Medulla oblongata (tissue), 1 donor: ENCODE results near the gene PIGX.
"Not testable (repeated sequence)": the region's sequence is repeated elsewhere in the genome, so short reads cannot be mapped to it uniquely, and the experiment has no call there.

Experiments used
- DNase-seq: peaks from one replicate; pipeline ENCODE4 v3.0.0-alpha.2; 2015; ENCODE audit errors: extremely low spot score

Gene PIGX

DNA sequence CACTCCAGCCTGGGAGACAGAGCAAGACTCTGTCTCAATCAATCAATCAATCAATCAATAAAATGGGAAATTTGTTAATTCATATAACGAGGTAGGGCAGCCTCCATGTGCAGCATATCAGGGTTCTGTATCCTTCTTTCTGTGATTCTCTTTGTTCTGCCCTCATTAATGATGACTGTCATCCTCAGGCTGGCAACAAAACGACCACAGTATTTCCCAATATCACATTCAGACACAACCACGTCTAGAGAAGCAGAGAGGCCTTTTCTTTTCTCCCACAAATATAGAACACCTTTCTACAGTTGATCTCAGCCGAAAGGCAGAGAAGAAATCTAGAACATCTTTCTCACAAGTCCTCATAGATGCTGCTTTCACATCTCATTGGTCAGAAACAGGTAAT, 11.4 kb upstream of the PIGX start:
- DNase-seq: no peak

- DNase-seq: no peak
Measured at GRCh38 chr3:196706327-196706726, 5.8 kb upstream of the PIGX start.

DNA sequence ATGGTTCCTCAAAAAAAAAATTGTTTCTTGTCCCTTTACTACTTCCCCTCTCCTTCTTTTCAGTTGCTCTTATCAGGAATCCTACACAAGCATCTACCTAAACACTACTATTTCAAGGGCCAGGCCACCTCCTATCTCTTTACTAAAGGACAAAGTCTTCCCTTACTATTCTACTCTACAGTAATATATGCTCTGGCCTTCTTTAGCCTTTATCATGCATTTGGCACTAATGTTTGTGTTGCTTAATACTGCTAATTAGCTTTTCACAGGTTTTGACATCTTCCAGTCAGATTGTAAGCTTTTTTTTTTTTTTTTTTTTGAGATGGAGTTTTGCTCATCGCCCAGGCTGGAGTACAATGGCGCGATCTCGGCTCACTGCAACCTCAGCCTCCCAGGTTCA, 5.4 kb upstream of the PIGX start:
- DNase-seq: no peak

DNA sequence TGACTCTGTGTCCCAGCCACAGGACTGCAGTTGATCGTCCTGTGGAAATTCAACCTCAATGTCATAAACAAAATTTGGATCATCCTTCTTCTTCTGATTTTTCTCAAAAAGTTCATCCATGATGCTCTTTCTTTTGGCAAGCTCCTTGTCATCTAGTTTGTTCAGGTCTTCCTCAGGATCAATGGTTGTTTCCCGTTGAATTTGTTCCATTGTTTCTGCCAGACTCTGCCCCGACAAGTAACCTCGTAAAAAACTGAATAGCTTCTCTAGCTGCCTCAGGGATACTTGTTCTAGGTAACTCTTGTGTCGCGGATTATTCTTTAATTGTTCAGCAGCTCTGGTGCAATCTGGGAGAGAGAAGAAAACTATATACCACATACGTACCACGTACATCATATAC, 4.6 kb upstream of the PIGX start:
- DNase-seq: no peak

DNA sequence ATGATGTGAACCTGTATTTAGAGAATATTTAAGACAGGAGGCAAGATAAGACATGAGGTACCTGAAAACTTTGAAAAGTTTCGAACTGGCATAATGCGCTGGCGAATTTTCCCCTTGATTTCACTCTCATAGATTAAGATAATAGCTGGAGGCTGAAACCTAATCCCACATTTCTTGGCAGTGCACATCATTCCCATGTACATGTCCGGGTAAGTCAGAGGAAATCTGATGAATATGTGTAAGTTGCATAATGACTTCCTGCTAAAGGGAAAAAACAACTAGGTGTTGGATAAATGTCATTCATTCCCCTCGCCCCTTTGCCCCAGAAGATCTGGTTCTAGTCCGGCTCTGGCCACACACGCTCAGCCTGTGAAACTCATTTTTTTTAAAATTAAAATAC, 3.7 kb upstream of the PIGX start:
- no peak for DNase-seq

GRCh38 chr3:196712514-196713413, 587 bp downstream of the PIGX start:
- peak; percentile 52 for DNase-seq

- not testable (repeated sequence) for DNase-seq
Measured at GRCh38 chr3:196717162-196717561, 5.0 kb downstream of the PIGX start.

- no peak for DNase-seq
Measured at GRCh38 chr3:196721097-196721496, 8.9 kb downstream of the PIGX start.

DNA sequence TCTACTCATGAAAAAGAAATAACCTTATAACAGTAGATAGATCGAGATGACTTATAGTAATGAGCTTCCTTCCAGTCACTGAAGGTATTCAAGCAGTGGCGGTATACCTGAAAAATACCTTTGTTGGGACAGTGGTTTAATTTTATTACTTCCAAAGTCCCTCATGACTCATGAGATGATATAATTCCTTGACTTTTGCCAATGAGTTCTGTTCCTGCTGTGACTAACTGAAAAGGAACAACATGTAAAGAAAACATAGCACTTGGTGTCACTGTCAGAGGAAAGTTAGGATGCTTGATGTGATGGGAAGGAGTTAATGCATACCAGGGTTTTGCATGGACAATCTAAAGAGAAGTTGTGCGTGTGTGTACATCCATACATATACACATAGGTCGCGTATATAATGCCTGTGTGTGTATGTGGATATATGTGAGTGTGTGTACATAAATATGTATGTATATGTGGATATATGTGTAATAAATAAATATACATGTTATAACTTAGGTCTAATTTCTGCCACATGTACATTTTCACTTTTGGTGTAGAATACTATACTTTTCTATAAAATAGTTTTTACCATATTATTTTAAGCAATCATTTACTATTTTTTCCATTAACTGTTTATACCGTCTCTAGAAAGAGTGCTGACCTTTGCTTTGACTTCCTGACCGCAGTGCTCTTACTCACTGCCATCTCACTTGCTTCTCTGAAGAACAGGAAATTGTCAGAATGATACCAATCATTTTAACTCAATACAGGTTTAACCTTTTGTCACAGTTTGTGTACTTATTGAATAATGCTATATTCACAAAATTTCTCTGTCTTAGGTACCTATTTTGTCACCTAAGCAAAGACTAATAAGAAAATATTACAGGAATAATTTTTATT, 14.9 kb downstream of the PIGX start:
- DNase-seq: no peak

DNA sequence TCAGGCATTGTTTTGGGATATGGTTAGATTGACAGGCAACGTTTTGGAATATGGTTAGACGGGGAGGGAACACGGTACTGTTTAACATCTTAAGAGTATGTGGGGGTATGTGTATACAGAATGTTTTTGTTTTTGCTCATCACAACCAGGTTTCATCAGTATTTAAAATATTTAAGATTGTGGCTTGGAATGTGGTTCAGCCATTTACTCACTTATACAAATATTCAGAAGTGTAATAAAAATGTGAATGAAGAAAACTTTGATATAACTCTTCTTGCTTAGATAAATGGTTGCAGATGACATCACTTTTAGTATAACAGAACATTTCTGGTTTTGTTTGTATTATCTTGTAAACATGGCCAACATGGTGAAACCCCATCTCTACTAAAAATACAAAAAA, 23.6 kb downstream of the PIGX start:
- DNase-seq: no peak

- DNase-seq: no peak
Measured at GRCh38 chr3:196736670-196737374, 24.6 kb downstream of the PIGX start.

GRCh38 chr3:196737655-196738054, 25.5 kb downstream of the PIGX start:
- no peak for DNase-seq

GRCh38 chr3:196739671-196740480, 27.7 kb downstream of the PIGX start, which contains the start of gene PAK2:
Gene PAK2 (plus strand): TSS chr3:196739857. CDS start chr3:196782647, 42,790 bp downstream.
- peak; percentile 97 for DNase-seq

- DNase-seq: peak; percentile 54
Measured at GRCh38 chr3:196740481-196741248, 28.5 kb downstream of the PIGX start.

- DNase-seq: no peak
Measured at GRCh38 chr3:196741249-196741889, 29.2 kb downstream of the PIGX start.

- DNase-seq: not testable (repeated sequence)
Measured at GRCh38 chr3:196743569-196743968, 31.4 kb downstream of the PIGX start.

DNA sequence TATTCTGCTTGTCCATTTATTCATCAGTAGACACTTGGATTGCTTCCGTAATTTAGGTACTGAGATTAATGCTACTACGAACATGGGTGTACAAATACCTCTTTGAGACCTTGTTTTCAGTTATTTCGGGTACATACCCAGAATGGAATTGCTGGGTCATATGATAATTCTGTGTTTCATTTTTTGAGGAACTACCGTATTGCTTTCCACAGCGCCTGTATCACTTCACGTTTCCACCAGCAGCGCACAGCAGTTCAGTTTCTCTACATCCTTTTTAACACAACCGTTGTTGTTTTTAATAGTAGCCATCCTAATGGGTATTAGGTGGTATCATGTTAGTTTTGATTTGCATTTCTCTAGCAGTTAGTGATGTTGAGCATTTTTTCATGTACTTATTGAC, 36.9 kb downstream of the PIGX start:
- no peak for DNase-seq

GRCh38 chr3:196753201-196753600, 41.0 kb downstream of the PIGX start:
- DNase-seq: no peak

DNA sequence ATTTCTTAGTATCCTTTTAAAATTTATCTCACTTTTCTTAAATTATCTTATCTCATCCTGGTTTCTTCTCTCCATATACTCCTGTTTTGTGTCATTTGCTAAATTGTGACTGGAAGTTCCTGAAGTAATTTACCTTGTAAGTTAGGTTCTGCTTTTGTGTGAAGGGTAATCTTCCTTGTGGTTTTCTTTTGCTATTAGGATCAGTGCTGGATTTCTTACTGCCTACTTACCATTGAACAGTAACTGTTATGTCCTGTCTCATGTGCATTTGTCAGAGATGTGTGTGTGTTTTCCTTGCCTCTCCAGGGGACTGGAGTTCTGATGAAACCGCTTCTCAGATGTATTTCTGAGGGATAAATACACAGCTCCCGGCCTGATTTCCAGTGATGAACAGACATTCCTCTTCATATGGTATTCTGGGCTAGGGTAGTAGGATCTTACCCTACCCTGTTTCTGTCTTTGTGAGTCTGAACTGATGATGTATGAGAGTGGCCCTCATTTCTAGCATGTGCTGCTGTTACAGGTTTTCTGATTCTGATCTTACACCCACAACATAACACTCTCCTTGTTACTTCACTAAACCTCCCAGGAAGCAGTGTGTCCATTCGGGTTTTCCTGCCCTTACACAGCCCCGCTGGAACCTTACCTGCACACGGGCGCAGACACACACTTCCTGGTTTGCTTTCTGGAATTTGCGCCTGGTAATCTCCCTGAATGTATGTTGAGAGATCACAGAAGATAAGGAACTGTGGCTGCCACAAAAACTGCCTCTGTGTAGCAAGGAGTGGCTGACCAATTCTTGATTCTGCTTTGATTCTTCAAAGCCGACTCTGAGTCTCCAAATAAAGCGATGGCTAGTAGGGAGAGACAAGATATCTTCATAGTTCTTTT, 42.2 kb downstream of the PIGX start:
- no peak for DNase-seq
